ENCODE results near the gene BICC1.

DNA sequence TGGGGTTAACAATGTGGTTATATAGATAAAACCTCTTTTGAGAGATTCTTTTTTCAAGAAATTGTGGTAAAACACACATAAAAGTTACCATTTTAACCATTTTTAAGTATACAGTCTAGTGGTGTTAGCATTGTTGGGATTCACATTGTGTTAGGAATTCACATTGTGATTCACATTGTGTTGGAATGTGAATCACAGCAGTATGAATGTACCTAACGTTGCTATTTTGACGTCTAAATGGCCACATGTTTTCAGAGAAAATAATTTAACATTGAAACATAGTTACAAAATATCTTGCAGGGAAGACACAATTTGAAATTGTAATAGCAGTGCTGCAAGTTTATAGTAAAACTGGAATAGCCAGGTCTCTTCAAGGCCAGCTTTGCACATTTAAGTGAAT lies 129.0 kb downstream of the BICC1 start:
- TF ChIP-seq POLR2A (IDR thresholded peaks at IDR 0.05) = no peak
- TF ChIP-seq, protein P1, sequence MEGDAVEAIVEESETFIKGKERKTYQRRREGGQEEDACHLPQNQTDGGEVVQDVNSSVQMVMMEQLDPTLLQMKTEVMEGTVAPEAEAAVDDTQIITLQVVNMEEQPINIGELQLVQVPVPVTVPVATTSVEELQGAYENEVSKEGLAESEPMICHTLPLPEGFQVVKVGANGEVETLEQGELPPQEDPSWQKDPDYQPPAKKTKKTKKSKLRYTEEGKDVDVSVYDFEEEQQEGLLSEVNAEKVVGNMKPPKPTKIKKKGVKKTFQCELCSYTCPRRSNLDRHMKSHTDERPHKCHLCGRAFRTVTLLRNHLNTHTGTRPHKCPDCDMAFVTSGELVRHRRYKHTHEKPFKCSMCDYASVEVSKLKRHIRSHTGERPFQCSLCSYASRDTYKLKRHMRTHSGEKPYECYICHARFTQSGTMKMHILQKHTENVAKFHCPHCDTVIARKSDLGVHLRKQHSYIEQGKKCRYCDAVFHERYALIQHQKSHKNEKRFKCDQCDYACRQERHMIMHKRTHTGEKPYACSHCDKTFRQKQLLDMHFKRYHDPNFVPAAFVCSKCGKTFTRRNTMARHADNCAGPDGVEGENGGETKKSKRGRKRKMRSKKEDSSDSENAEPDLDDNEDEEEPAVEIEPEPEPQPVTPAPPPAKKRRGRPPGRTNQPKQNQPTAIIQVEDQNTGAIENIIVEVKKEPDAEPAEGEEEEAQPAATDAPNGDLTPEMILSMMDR (IDR thresholded peaks at IDR 0.05) = no peak
- no peak for TF ChIP-seq EP300 (IDR thresholded peaks at IDR 0.05)
